HepG2 (cell line): Measurements from ENCODE around the gene NPTXR. TPM values are rescaled to one million over a fixed set of nuclear protein-coding genes. Genes with fewer than 3 reads are reported as not detected.
A peak's percentile ranks its signal among the peaks of the same experiment; 100 is the strongest.

ENCODE experiments used
- AFF4 ChIP-seq: sonication (generic); formaldehyde crosslinking; IDR thresholded peaks from 2 replicates; pipeline ENCODE4 v1.4.0; 2020; ENCODE audit warnings: missing genetic modification reagents
- ELK4 ChIP-seq: sonication (generic); formaldehyde crosslinking; IDR thresholded peaks from 2 replicates; pipeline ENCODE4 v1.9.0; 2021; ENCODE audit warnings: missing genetic modification reagents, borderline replicate concordance
- HHEX ChIP-seq: IDR thresholded peaks from 2 replicates; pipeline ENCODE4 v1.6.1; 2016; ENCODE audit warnings: control low read depth
- HNRNPK ChIP-seq: fragments of 200-400 bp; formaldehyde crosslinking; IDR thresholded peaks from 2 replicates; pipeline ENCODE4 v1.6.1; 2018; ENCODE audit warnings: low read length, low read depth, moderate library complexity, mild to moderate bottlenecking; ENCODE audit not compliant: poor library complexity, severe bottlenecking
- KAT8 ChIP-seq: IDR thresholded peaks from 2 replicates; pipeline ENCODE4 v1.6.1; 2016; ENCODE audit warnings: missing genetic modification reagents, missing compliant biosample characterization
- KDM5A ChIP-seq: fragments of 200-600 bp; sonication (generic); IDR thresholded peaks from 2 replicates; pipeline ENCODE4 v1.7.0; 2018; ENCODE audit warnings: antibody characterized with exemption, mild to moderate bottlenecking, low read length, borderline replicate concordance
- NFATC3 ChIP-seq: sonication (generic); formaldehyde crosslinking; IDR thresholded peaks from 2 replicates; pipeline ENCODE4 v1.5.1; 2020; ENCODE audit warnings: mild to moderate bottlenecking, missing genetic modification reagents
- POLR2A ChIP-seq, 2 experiments: IDR thresholded peaks; 2 replicates each; pipeline ENCODE4 v1.6.1; 2011; ENCODE audit warnings: low read depth in 2 of 2, low read length in 2 of 2, mild to moderate bottlenecking in 1 of 2, moderate library complexity in 1 of 2; ENCODE audit not compliant: insufficient read depth in 1 of 2
- TBX2 ChIP-seq: sonication (generic); formaldehyde crosslinking; IDR thresholded peaks from 2 replicates; pipeline ENCODE4 v1.5.0; 2020; ENCODE audit warnings: missing genetic modification reagents, mild to moderate bottlenecking, borderline replicate concordance
- ZFP36L2 ChIP-seq: sonication (generic); formaldehyde crosslinking; IDR thresholded peaks from 2 replicates; pipeline ENCODE4 v1.4.0; 2020; ENCODE audit warnings: missing genetic modification reagents
- ZNF264 ChIP-seq: sonication (generic); formaldehyde crosslinking; IDR thresholded peaks from 2 replicates; pipeline ENCODE4 v1.4.0; 2020; ENCODE audit warnings: missing genetic modification reagents
- ZNF550 ChIP-seq: sonication (generic); formaldehyde crosslinking; IDR thresholded peaks from 2 replicates; pipeline ENCODE4 v1.4.0; 2020; ENCODE audit warnings: mild to moderate bottlenecking, missing genetic modification reagents, borderline replicate concordance
- ZNF839 ChIP-seq: sonication (generic); formaldehyde crosslinking; IDR thresholded peaks from 2 replicates; pipeline ENCODE4 v1.4.0; 2020; ENCODE audit warnings: missing genetic modification reagents, mild to moderate bottlenecking, borderline replicate concordance
- polyA plus RNA-seq, 8 experiments: library from polyadenylated mRNA; depleted of rRNA in 3 of 8; stranded (reverse) in 7 of 8; unstranded in 1 of 8; fragments of >200 nt; fragmentation: Illumina TruSeq in 4 of 8; extraction: Trizol in 4 of 8; gene quantifications; 2 replicates each; pipeline versions ENCODE4 v1.2.1 to v1.2.3, GENCODE V29; 2011 to 2016; ENCODE audit warnings: low read depth in 4 of 8, missing spikeins in 1 of 8, mixed read lengths in 1 of 8; ENCODE audit not compliant: insufficient read depth in 1 of 8
- total RNA-seq, 5 experiments: library from RNA; depleted of rRNA; stranded (reverse); fragments of >200 nt; fragmentation: Illumina TruSeq; extraction: Trizol; gene quantifications; 2 replicates each; pipeline ENCODE4 v1.2.3, GENCODE V29; 2016; ENCODE audit warnings: low read depth in 1 of 5
- TF ChIP-seq, protein P1 (sequence below): sonication (generic); formaldehyde crosslinking; conservative IDR thresholded peaks from 2 replicates; pipeline ENCODE4 v1.8.0; 2022; ENCODE audit warnings: missing genetic modification reagents
- TF ChIP-seq, protein P2 (sequence below): sonication (generic); formaldehyde crosslinking; IDR thresholded peaks from 2 replicates; pipeline ENCODE4 v1.4.0; 2020; ENCODE audit warnings: low read depth, mild to moderate bottlenecking, missing genetic modification reagents
- TF ChIP-seq, protein P3 (sequence below): sonication (generic); formaldehyde crosslinking; IDR thresholded peaks from 2 replicates; pipeline ENCODE4 v1.4.0; 2020; ENCODE audit warnings: missing genetic modification reagents, borderline replicate concordance
- TF ChIP-seq, protein P4 (sequence below): sonication (generic); formaldehyde crosslinking; IDR thresholded peaks from 2 replicates; pipeline ENCODE4 v1.4.0; 2020; ENCODE audit warnings: missing genetic modification reagents
- TF ChIP-seq, protein P5 (sequence below): sonication (generic); formaldehyde crosslinking; IDR thresholded peaks from 2 replicates; pipeline ENCODE4 v1.5.0; 2020; ENCODE audit warnings: mild to moderate bottlenecking, low read depth, missing genetic modification reagents, borderline replicate concordance

Gene NPTXR
- total and polyA plus RNA-seq, 2 of the 13 experiments (the other 11 are each of a cell fraction or from before 2014, with no cell fraction given), result 2.6 to 4.8 TPM

DNA sequence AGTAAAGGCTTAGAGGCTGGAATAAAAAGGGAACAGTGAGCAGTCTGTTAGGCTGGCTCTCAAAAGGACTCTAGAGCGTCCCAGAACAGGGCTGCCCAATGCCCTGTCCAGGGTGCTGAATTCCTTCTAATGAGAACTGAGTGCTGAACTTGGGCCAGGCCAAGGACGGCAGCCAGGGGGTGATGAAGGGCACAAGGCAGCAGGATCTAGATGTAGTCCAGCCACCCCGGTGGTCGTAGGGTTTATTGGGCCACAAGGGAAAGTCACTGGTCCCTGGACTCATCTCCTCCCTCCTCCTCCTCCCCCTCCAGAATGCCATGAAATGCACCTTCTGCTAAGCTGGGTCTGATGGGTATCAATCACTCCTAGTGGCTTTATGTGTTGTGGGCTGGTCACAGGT, 19.2 kb downstream of the NPTXR start (continued):
- TF ChIP-seq, protein P1, sequence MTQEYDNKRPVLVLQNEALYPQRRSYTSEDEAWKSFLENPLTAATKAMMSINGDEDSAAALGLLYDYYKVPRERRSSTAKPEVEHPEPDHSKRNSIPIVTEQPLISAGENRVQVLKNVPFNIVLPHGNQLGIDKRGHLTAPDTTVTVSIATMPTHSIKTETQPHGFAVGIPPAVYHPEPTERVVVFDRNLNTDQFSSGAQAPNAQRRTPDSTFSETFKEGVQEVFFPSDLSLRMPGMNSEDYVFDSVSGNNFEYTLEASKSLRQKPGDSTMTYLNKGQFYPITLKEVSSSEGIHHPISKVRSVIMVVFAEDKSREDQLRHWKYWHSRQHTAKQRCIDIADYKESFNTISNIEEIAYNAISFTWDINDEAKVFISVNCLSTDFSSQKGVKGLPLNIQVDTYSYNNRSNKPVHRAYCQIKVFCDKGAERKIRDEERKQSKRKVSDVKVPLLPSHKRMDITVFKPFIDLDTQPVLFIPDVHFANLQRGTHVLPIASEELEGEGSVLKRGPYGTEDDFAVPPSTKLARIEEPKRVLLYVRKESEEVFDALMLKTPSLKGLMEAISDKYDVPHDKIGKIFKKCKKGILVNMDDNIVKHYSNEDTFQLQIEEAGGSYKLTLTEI (CRISPR knock-in tag), result no peak
- no peak for TF ChIP-seq AFF4 (CRISPR knock-in tag)
- TF ChIP-seq POLR2A (IDR thresholded peaks at IDR 0.05; ENCODE audit: insufficient read depth in 1 of 2, low read depth in 2 of 2, low read length in 2 of 2), result no peak
- TF ChIP-seq HNRNPK, result no peak
- no peak for TF ChIP-seq KDM5A
- TF ChIP-seq, protein P2, sequence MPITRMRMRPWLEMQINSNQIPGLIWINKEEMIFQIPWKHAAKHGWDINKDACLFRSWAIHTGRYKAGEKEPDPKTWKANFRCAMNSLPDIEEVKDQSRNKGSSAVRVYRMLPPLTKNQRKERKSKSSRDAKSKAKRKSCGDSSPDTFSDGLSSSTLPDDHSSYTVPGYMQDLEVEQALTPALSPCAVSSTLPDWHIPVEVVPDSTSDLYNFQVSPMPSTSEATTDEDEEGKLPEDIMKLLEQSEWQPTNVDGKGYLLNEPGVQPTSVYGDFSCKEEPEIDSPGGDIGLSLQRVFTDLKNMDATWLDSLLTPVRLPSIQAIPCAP (CRISPR knock-in tag), result no peak
- no peak for TF ChIP-seq NFATC3 (CRISPR knock-in tag)
- no peak for TF ChIP-seq ELK4 (CRISPR knock-in tag)
- TF ChIP-seq, protein P3, sequence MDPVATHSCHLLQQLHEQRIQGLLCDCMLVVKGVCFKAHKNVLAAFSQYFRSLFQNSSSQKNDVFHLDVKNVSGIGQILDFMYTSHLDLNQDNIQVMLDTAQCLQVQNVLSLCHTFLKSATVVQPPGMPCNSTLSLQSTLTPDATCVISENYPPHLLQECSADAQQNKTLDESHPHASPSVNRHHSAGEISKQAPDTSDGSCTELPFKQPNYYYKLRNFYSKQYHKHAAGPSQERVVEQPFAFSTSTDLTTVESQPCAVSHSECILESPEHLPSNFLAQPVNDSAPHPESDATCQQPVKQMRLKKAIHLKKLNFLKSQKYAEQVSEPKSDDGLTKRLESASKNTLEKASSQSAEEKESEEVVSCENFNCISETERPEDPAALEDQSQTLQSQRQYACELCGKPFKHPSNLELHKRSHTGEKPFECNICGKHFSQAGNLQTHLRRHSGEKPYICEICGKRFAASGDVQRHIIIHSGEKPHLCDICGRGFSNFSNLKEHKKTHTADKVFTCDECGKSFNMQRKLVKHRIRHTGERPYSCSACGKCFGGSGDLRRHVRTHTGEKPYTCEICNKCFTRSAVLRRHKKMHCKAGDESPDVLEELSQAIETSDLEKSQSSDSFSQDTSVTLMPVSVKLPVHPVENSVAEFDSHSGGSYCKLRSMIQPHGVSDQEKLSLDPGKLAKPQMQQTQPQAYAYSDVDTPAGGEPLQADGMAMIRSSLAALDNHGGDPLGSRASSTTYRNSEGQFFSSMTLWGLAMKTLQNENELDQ, result peak; percentile 93
- peak; percentile 70; the same call in 1 of the 2 replicates for TF ChIP-seq KAT8
- TF ChIP-seq, protein P4, sequence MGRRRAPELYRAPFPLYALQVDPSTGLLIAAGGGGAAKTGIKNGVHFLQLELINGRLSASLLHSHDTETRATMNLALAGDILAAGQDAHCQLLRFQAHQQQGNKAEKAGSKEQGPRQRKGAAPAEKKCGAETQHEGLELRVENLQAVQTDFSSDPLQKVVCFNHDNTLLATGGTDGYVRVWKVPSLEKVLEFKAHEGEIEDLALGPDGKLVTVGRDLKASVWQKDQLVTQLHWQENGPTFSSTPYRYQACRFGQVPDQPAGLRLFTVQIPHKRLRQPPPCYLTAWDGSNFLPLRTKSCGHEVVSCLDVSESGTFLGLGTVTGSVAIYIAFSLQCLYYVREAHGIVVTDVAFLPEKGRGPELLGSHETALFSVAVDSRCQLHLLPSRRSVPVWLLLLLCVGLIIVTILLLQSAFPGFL (CRISPR knock-in tag), result no peak
- TF ChIP-seq ZNF264 (CRISPR knock-in tag), result peak; percentile 76; the same call in 1 of the 2 replicates
- TF ChIP-seq ZNF839 (CRISPR knock-in tag), result no peak
- TF ChIP-seq ZNF550 (CRISPR knock-in tag), result no peak
- peak; percentile 24; the same call in 1 of the 2 replicates for TF ChIP-seq TBX2 (CRISPR knock-in tag)
- no peak for TF ChIP-seq HHEX (CRISPR knock-in tag)
- TF ChIP-seq ZFP36L2, result 0 out of 2 replicates have a peak, but pooled peaks have one; percentile 82
- TF ChIP-seq, protein P5, sequence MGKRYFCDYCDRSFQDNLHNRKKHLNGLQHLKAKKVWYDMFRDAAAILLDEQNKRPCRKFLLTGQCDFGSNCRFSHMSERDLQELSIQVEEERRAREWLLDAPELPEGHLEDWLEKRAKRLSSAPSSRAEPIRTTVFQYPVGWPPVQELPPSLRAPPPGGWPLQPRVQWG (CRISPR knock-in tag), result no peak
